Heart left ventricle (tissue), 16 donors: ENCODE results near the gene ETV4. TPM values are rescaled to one million over a fixed set of nuclear protein-coding genes. Genes with fewer than 3 reads are reported as not detected.
A peak's percentile ranks its signal among the peaks of the same experiment; 100 is the strongest.

ENCODE experiments used
- ATAC-seq, 4 donors: fragments of 200-7000 bp; cut with Tn5 transposase; one replicate each; pipeline ENCODE4 v1.9.1; 2020 to 2022; ENCODE audit warnings: moderate library complexity in 4 of 4, mild to moderate bottlenecking in 3 of 4, moderate number of reproducible peaks in 1 of 4
- DNase-seq, 5 donors: peaks; one replicate each; pipeline ENCODE4 v3.0.0-alpha.2; 2020
- H3K27ac ChIP-seq, 12 donors: fragments of 200-600 bp; sonication (generic) in 4 of 12; one replicate each; pipeline versions ENCODE4 v1.5.0 to v1.8.0; 2016 to 2022; ENCODE audit warnings: mild to moderate bottlenecking in 2 of 12
- H3K27me3 ChIP-seq, 9 donors: fragments of 200-600 bp; sonication (generic) in 2 of 9; one replicate each; pipeline versions ENCODE4 v1.5.1 to v1.8.0; 2016 to 2022; ENCODE audit warnings: mild to moderate bottlenecking in 3 of 9
- H3K36me3 ChIP-seq, 9 donors: fragments of 200-600 bp; sonication (generic) in 2 of 9; one replicate each; pipeline versions ENCODE4 v1.5.0 to v1.8.0; 2018 to 2022; ENCODE audit warnings: mild to moderate bottlenecking in 2 of 9
- H3K4me1 ChIP-seq, 12 donors: fragments of 200-600 bp; sonication (generic) in 4 of 12; one replicate each; pipeline versions ENCODE4 v1.5.0 to v1.8.0; 2016 to 2022; ENCODE audit warnings: mild to moderate bottlenecking in 3 of 12
- H3K4me3 ChIP-seq, 12 donors: fragments of 200-600 bp; sonication (generic) in 4 of 12; one replicate each; pipeline versions ENCODE4 v1.5.0 to v1.8.0; 2017 to 2022; ENCODE audit warnings: mild to moderate bottlenecking in 9 of 12, moderate library complexity in 4 of 12
- H3K9me3 ChIP-seq, 12 donors: fragments of 200-600 bp; sonication (generic) in 4 of 12; one replicate each; pipeline versions ENCODE4 v1.5.0 to v1.8.0; 2016 to 2022; ENCODE audit warnings: mild to moderate bottlenecking in 1 of 12
- CTCF ChIP-seq, 12 donors: fragments of 200-600 bp; sonication (generic) in 4 of 12; IDR thresholded peaks; one replicate each; pipeline versions ENCODE4 v1.5.0 to v1.8.0; 2018 to 2022; ENCODE audit warnings: antibody characterized with exemption in 12 of 12, mild to moderate bottlenecking in 5 of 12
- POLR2A ChIP-seq, 2 donors: fragments of 450-650 bp; IDR thresholded peaks; one replicate each; pipeline ENCODE4 v1.6.1; 2017; ENCODE audit warnings: antibody characterized with exemption in 2 of 2, mild to moderate bottlenecking in 2 of 2, moderate library complexity in 2 of 2
- WGBS, 4 donors: extraction: QIAGEN DNeasy Blood & Tissue Kit in 2 of 4; methylation state at CpG; one replicate each; pipeline versions ENCODE4 v1.1.5 to v1.1.7; 2013 to 2018; 5-methylcytosine and 5-hydroxymethylcytosine counted together
- intact Hi-C, 10 donors: fragments of 100-400 bp; cut with DNase I; formaldehyde crosslinking; loops; one replicate each; pipeline versions ENCODE4 v1.11.1 to v1.14.2; 2022
- polyA plus RNA-seq, 2 donors: library from polyadenylated mRNA; stranded (reverse); fragments of 200-250 nt; gene quantifications; one replicate each; pipeline ENCODE4 v1.2.3, GENCODE V29; 2013
- total RNA-seq, 9 donors: library from RNA; depleted of rRNA in 2 of 9; stranded (reverse); fragments of >200 nt in 2 of 9; fragmentation: NEBNext Ultra II Directional in 3 of 9; extraction: Animal tissue kit (Norgen Biotek cat#: 25700) in 3 of 9; gene quantifications; one replicate each; pipeline versions ENCODE4 v1.1.0 to v1.2.4, GENCODE V29; 2016 to 2023
- donor health status: ischemic (EF 13 %, LVEDD 7.1; RV severe dilation, severe dysfunction).
- donor health status: healthy with polysubstance abuse.
- donor health status: DM: no; HTN: yes; CAD: no.
- donor health status: DM: no; HTN: no; CAD: no.
- donor health status: ischemic (EF 25% LVEDD 6.9; RV normal size, moderate dysfunction).
- donor health status: ischemic (EF 25% LVEDD 5.7; RV mildly dilated, moderate dysfunction).
- donor health status: healthy.
- donor health status: DM: yes; HTN: yes; CAD: no.
- donor health status: ischemic (EF 35%, LVEDD 5.7; RV mildly dilated, moderate dysfunction).
- donor health status: nonischemic (EF 11% LVEDD 7.7; RV severe dilation, severe dysfunction).
- donor health status: DM: yes; HTN: yes; CAD: no.
- donor health status: PGD.
- donor health status: ischemic (EF 29% LVEDD 5.4; RV normal size, mild dysfunction).
- donor health status: nonischemic (EF 23%, LVEDD 6.1; RV moderate dilation, normal function).

ETV4 gene
- total and polyA plus RNA-seq, 11 donors, result 0.30 to 1.7 (median 0.74) TPM

DNA sequence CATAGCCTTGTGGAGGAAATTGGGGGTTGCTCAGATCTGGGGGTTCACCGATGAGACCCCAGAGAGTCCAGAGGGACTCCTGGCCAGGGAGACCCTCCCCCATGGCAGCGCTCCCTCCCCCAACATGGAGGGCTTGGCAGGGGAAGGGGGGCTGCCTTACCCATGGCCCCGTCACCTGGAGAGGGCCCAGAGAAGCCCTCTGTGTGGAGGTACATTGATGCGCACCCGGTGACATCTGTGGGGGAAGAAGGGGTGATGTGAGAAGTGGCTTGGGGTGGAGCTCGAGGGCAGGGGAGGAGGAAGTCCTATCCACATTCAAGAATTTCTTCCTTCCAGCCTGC is 16.2 kb downstream of the ETV4 start:
- intact Hi-C loops, result no loop called here
- H3K4me3 ChIP-seq, result peak overlapping the region in 6 of 12 donors; percentile 29 to 47 (median 34)
- no peaks in the 10 kb centered on the region for H3K9me3 ChIP-seq
- DNase-seq, result peak in 1 of 5 donors; percentile 36
- TF ChIP-seq POLR2A (IDR thresholded peaks at IDR 0.05) (no peak), CTCF (IDR thresholded peaks at IDR 0.05) (no peak)
- 49 to 61% (median 53%) methylated on average over 6 of the region's 6 CpGs for WGBS, 4 donors
- H3K27me3 ChIP-seq, result no peaks in the 10 kb centered on the region
- peak overlapping the region in 8 of 12 donors; percentile 24 to 82 (median 64) for H3K27ac ChIP-seq
- H3K36me3 ChIP-seq, result peaks cover 0 to 36% (median 20%) of the 10 kb centered on the region in 9 donors
- ATAC-seq, result peak in 2 of 4 donors; percentile 1 to 4
- peaks cover 4 to 43% (median 28%) of the 10 kb centered on the region in 12 donors for H3K4me1 ChIP-seq

DNA sequence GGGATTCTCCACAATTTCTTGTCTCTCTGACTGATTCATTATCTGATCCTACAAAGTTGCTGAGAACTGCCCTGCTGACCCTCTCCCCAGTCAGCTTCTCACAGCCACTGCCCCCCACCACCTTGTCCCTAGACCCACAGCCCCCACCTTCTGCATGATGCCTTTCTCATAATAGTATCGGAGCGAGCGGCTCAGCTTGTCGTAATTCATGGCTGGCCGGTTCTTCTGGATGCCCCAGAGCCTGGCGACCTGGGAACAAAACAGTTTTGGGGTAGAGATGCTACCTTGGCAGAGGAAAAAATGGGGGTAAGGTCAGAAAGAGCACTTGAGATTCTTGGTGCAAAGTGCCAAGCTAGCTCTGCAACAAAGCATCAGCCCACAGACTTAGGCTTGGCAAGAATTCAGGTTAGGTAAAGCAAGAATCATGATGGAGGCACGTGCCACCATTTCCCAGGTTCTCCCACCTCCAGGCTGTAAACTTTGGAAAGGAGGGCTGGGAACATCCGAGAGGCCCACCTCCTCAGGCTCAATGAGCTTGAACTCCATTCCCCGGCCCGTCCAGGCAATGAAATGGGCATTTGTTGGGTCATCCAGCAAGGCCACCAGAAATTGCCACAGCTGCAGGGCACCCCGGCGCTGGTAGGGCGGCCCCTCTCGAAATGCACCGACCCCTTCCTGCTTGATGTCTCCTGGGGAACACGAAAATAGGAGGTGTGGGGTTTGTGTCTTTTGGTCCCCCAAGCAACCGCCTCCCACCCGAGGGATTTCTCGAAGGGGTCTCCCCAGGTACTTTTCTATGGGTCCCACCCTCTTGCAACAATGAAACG is 16.9 kb downstream of the ETV4 start:
- intact Hi-C loops, result no loop called here
- Histone ChIP-seq H3K4me3 (no peak overlapping the region), H3K27ac (peak overlapping the region in 8 of 12 donors; percentile 11 to 76 (median 53)), H3K27me3 (no peaks in the 10 kb centered on the region), H3K36me3 (peaks cover 0 to 43% (median 27%) of the 10 kb centered on the region in 9 donors), H3K9me3 (no peaks in the 10 kb centered on the region), H3K4me1 (peaks cover 4 to 43% (median 28%) of the 10 kb centered on the region in 12 donors)
- no peak for ATAC-seq
- 93 to 95% (median 94%) methylated on average over 20 of the region's 20 CpGs for WGBS, 4 donors
- no peak for DNase-seq
- TF ChIP-seq POLR2A (IDR thresholded peaks at IDR 0.05) (no peak), CTCF (IDR thresholded peaks at IDR 0.05) (no peak)

- Histone ChIP-seq H3K4me1 (peaks cover 4 to 43% (median 28%) of the 10 kb centered on the region in 12 donors), H3K27ac (peak overlapping the region in 9 of 12 donors; percentile 11 to 67 (median 50)), H3K27me3 (no peaks in the 10 kb centered on the region), H3K36me3 (peaks cover 0 to 51% (median 34%) of the 10 kb centered on the region in 9 donors), H3K9me3 (no peaks in the 10 kb centered on the region), H3K4me3 (no peak overlapping the region)
- TF ChIP-seq POLR2A (IDR thresholded peaks at IDR 0.05) (no peak), CTCF (IDR thresholded peaks at IDR 0.05) (no peak)
- peak; percentile 37 to 76 (median 66) for DNase-seq
- intact Hi-C loops, result no loop called here
- ATAC-seq, result peak; percentile 12 to 47 (median 28)
- WGBS, 4 donors, result 40 to 69% (median 55%) methylated on average over 12 to 13 of the region's 13 CpGs
These were observed 17.7 kb downstream of the ETV4 start for GRCh38 chr17:43528319-43528987.
